ENCODE measurements around the gene EME2. TPM values are rescaled to one million over a fixed set of nuclear protein-coding genes. Genes with fewer than 3 reads are reported as not detected.

EME2 gene
- total RNA-seq, 1 experiment from 2014 or later: 36.3 TPM

- TF ChIP-seq, protein P1, sequence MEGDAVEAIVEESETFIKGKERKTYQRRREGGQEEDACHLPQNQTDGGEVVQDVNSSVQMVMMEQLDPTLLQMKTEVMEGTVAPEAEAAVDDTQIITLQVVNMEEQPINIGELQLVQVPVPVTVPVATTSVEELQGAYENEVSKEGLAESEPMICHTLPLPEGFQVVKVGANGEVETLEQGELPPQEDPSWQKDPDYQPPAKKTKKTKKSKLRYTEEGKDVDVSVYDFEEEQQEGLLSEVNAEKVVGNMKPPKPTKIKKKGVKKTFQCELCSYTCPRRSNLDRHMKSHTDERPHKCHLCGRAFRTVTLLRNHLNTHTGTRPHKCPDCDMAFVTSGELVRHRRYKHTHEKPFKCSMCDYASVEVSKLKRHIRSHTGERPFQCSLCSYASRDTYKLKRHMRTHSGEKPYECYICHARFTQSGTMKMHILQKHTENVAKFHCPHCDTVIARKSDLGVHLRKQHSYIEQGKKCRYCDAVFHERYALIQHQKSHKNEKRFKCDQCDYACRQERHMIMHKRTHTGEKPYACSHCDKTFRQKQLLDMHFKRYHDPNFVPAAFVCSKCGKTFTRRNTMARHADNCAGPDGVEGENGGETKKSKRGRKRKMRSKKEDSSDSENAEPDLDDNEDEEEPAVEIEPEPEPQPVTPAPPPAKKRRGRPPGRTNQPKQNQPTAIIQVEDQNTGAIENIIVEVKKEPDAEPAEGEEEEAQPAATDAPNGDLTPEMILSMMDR (IDR thresholded peaks at IDR 0.05 in 2 of 3, conservative IDR thresholded peaks at IDR 0.05 in 1 of 3; ENCODE audit: borderline replicate concordance in 1 of 3, insufficient read depth in 1 of 3, low read depth in 2 of 3, low read length in 2 of 3): no peak
- TF ChIP-seq, protein P2, sequence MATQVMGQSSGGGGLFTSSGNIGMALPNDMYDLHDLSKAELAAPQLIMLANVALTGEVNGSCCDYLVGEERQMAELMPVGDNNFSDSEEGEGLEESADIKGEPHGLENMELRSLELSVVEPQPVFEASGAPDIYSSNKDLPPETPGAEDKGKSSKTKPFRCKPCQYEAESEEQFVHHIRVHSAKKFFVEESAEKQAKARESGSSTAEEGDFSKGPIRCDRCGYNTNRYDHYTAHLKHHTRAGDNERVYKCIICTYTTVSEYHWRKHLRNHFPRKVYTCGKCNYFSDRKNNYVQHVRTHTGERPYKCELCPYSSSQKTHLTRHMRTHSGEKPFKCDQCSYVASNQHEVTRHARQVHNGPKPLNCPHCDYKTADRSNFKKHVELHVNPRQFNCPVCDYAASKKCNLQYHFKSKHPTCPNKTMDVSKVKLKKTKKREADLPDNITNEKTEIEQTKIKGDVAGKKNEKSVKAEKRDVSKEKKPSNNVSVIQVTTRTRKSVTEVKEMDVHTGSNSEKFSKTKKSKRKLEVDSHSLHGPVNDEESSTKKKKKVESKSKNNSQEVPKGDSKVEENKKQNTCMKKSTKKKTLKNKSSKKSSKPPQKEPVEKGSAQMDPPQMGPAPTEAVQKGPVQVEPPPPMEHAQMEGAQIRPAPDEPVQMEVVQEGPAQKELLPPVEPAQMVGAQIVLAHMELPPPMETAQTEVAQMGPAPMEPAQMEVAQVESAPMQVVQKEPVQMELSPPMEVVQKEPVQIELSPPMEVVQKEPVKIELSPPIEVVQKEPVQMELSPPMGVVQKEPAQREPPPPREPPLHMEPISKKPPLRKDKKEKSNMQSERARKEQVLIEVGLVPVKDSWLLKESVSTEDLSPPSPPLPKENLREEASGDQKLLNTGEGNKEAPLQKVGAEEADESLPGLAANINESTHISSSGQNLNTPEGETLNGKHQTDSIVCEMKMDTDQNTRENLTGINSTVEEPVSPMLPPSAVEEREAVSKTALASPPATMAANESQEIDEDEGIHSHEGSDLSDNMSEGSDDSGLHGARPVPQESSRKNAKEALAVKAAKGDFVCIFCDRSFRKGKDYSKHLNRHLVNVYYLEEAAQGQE (IDR thresholded peaks at IDR 0.05; ENCODE audit: low read depth): no peak
Observed at GRCh38 chr16:1784977-1785845, 12.6 kb downstream of the EME2 start (continued).

GRCh38 chr16:1785846-1786170, 13.2 kb downstream of the EME2 start:
- BruUV-seq (replicated peaks): no TSS peak
- no peak overlapping the region for H3K4me2 ChIP-seq (ENCODE audit: low read length)
- RAD21 ChIA-PET (ENCODE audit: low non-redundant PET in 1 of 2, low total read pairs in 2 of 2, uncharacterized antibody in 2 of 2, unreplicated experiment in 2 of 2): no interaction called here
- ATAC-seq (no peak), DNase-seq (ENCODE audit: low read depth, low spot score) (no peak)
- H3K79me2 ChIP-seq (ENCODE audit: insufficient read depth, low read length): peaks cover 53% of the 10 kb centered on the region
- H3K9ac ChIP-seq (ENCODE audit: low read length): no peak overlapping the region
- no peak overlapping the region for H3K27ac ChIP-seq (ENCODE audit: low read depth, low read length)
- no peaks in the 10 kb centered on the region for H3K9me3 ChIP-seq (ENCODE audit: control insufficient read depth in 1 of 2, insufficient read depth in 1 of 2, low read depth in 1 of 2, low read length in 2 of 2)
- no peaks in the 10 kb centered on the region for H4K20me1 ChIP-seq (ENCODE audit: insufficient read depth)
- peaks cover 0 to 5% of the 10 kb centered on the region in 2 experiments; a peak in 2 of 4 replicates for H3K36me3 ChIP-seq (ENCODE audit: control insufficient read depth in 1 of 2, insufficient read depth in 2 of 2, low read length in 2 of 2)
- no peak overlapping the region for H2AFZ ChIP-seq (ENCODE audit: low read depth, low read length, poor library complexity, severe bottlenecking)
- H3K4me1 ChIP-seq (ENCODE audit: control insufficient read depth in 1 of 2, insufficient read depth in 2 of 2, low read length in 2 of 2): peaks cover 0 to 17% of the 10 kb centered on the region in 2 experiments; a peak in 3 of 4 replicates
- POLR2A ChIA-PET: no interaction called here
- TF ChIP-seq JUND (IDR thresholded peaks at IDR 0.05): no peak
- TF ChIP-seq SIN3A (IDR thresholded peaks at IDR 0.05; ENCODE audit: low read depth): no peak
- no peak for TF ChIP-seq ZBTB33 (IDR thresholded peaks at IDR 0.05; ENCODE audit: extremely low read depth, insufficient replicate concordance, low read length)
- TF ChIP-seq ZFX (IDR thresholded peaks at IDR 0.05): no peak
- TF ChIP-seq, protein P2 (IDR thresholded peaks at IDR 0.05; ENCODE audit: low read depth): no peak
- TF ChIP-seq ELF1 (IDR thresholded peaks at IDR 0.05; ENCODE audit: borderline replicate concordance, low read depth): no peak
- no peak for TF ChIP-seq SRF (IDR thresholded peaks at IDR 0.05; ENCODE audit: low read depth)
- TF ChIP-seq POLR2A (IDR thresholded peaks at IDR 0.05; ENCODE audit: borderline replicate concordance, extremely low read depth, insufficient read depth, insufficient read length): no peak
- TF ChIP-seq ZNF274 (IDR thresholded peaks at IDR 0.05; ENCODE audit: low read depth, low read length): no peak
- TF ChIP-seq CBX3 (IDR thresholded peaks at IDR 0.05; ENCODE audit: low read depth): no peak
- no peak for TF ChIP-seq EZH2 (IDR thresholded peaks at IDR 0.05)
- TF ChIP-seq FOSL1 (IDR thresholded peaks at IDR 0.05; ENCODE audit: low read depth): no peak
- no peaks in the 10 kb centered on the region for H3K9me2 ChIP-seq (ENCODE audit: insufficient read depth)
- CTCF ChIA-PET: no interaction called here
- H3K4me3 ChIP-seq (replicated peaks in 1 of 2; ENCODE audit: low read depth in 1 of 2, low read length in 2 of 2): no peak overlapping the region
- H3K27me3 ChIP-seq (ENCODE audit: insufficient read depth, low read length): no peaks in the 10 kb centered on the region
- intact Hi-C loops (cut with micrococcal nuclease): no loop called here
